ENCODE results near the gene INTS6.

INTS6 gene

DNA sequence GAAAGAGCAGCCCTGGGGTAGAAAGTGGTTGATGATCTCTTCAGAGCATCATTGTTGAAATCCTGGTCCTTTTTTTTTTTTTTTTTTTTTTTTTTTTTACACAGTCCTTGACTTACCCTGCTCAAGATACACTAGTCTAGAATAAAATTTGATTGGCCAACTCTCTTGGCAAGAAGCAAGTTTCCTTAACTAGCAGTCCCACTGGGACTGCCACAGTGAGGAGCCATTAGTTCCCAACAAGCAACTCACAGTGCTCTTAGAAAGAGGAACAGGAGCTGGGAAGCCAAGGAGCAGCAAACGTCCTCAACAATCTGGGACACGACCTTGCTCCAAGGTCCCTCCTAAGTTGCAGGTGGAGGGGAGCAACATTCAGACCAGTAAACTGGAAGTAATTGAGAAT is 47.9 kb upstream of the INTS6 start:
- DNase-seq (ENCODE audit: low spot score) (no peak), ATAC-seq (ENCODE audit: low read depth) (no peak)
- H3K9me3 ChIP-seq (ENCODE audit: severe bottlenecking): no peaks in the 10 kb centered on the region
- H3K27me3 ChIP-seq (ENCODE audit: insufficient read depth, poor library complexity, severe bottlenecking): no peaks in the 10 kb centered on the region
- H3K4me1 ChIP-seq (ENCODE audit: insufficient read depth, poor library complexity, severe bottlenecking): peaks cover 11% of the 10 kb centered on the region
- H3K4me3 ChIP-seq (ENCODE audit: severe bottlenecking): no peak overlapping the region
- TF ChIP-seq, protein P1, sequence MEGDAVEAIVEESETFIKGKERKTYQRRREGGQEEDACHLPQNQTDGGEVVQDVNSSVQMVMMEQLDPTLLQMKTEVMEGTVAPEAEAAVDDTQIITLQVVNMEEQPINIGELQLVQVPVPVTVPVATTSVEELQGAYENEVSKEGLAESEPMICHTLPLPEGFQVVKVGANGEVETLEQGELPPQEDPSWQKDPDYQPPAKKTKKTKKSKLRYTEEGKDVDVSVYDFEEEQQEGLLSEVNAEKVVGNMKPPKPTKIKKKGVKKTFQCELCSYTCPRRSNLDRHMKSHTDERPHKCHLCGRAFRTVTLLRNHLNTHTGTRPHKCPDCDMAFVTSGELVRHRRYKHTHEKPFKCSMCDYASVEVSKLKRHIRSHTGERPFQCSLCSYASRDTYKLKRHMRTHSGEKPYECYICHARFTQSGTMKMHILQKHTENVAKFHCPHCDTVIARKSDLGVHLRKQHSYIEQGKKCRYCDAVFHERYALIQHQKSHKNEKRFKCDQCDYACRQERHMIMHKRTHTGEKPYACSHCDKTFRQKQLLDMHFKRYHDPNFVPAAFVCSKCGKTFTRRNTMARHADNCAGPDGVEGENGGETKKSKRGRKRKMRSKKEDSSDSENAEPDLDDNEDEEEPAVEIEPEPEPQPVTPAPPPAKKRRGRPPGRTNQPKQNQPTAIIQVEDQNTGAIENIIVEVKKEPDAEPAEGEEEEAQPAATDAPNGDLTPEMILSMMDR (IDR thresholded peaks at IDR 0.05; ENCODE audit: poor library complexity, severe bottlenecking): no peak
- H3K36me3 ChIP-seq (ENCODE audit: low read depth): no peaks in the 10 kb centered on the region
- H3K27ac ChIP-seq (ENCODE audit: poor library complexity, severe bottlenecking): no peak overlapping the region

DNA sequence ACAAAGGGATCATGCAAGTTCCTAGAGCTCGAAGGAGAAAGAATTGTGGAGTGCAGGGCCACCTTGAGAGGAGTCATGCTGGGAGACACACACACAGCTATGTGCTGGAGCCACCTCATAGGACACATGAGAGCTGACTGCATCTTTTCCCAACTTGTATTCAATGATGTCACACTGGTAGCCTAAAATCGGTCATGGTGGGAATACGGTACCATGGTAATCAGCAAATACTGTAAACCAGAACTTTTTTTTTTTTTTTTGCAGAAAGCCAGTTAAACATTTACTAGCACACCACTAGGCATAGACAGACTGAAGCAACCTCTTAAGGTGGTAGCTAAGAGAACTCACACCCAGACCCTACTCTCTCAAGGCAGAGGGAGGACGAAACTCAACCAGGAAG is 47.0 kb upstream of the INTS6 start:
- no peak for ATAC-seq (ENCODE audit: low read depth)
- TF ChIP-seq, protein P1 (IDR thresholded peaks at IDR 0.05; ENCODE audit: poor library complexity, severe bottlenecking): no peak

DNA sequence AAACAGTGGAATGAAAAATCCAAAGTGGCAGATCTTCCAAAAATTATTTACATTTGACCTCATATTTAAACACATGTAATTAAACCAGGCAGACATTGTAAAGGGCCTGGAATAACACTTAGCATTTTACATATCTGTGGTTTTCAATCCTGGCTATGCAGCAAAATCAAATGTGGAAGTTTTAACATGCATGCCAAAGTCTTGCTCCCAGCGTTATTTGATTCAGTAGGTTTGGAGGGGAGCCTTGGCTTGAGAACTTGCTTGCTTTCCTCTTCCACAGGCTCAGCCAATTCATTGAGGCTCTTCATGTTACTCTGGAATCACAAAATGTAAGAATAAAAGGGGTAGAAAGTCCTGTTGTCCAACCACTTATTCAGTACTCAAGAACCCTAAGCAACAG is 42.5 kb upstream of the INTS6 start:
- no peaks in the 10 kb centered on the region for H3K9me3 ChIP-seq (ENCODE audit: severe bottlenecking)
- no peaks in the 10 kb centered on the region for H3K4me1 ChIP-seq (ENCODE audit: insufficient read depth, poor library complexity, severe bottlenecking)
- ATAC-seq (ENCODE audit: low read depth): no peak
- H3K27me3 ChIP-seq (ENCODE audit: insufficient read depth, poor library complexity, severe bottlenecking): no peaks in the 10 kb centered on the region
- no peaks in the 10 kb centered on the region for H3K36me3 ChIP-seq (ENCODE audit: low read depth)
- H3K4me3 ChIP-seq (ENCODE audit: severe bottlenecking): no peak overlapping the region
- H3K27ac ChIP-seq (ENCODE audit: poor library complexity, severe bottlenecking): no peak overlapping the region
- TF ChIP-seq, protein P1 (IDR thresholded peaks at IDR 0.05; ENCODE audit: poor library complexity, severe bottlenecking): no peak
- DNase-seq (ENCODE audit: low spot score): no peak

More for the DNA sequence above, 47.0 kb upstream of the INTS6 start:
- Histone ChIP-seq H3K27me3 (ENCODE audit: insufficient read depth, poor library complexity, severe bottlenecking) (no peaks in the 10 kb centered on the region), H3K27ac (ENCODE audit: poor library complexity, severe bottlenecking) (no peak overlapping the region), H3K4me3 (ENCODE audit: severe bottlenecking) (no peak overlapping the region), H3K4me1 (ENCODE audit: insufficient read depth, poor library complexity, severe bottlenecking) (peaks cover 11% of the 10 kb centered on the region), H3K9me3 (ENCODE audit: severe bottlenecking) (no peaks in the 10 kb centered on the region), H3K36me3 (ENCODE audit: low read depth) (no peaks in the 10 kb centered on the region)
- DNase-seq (ENCODE audit: low spot score): no peak

DNA sequence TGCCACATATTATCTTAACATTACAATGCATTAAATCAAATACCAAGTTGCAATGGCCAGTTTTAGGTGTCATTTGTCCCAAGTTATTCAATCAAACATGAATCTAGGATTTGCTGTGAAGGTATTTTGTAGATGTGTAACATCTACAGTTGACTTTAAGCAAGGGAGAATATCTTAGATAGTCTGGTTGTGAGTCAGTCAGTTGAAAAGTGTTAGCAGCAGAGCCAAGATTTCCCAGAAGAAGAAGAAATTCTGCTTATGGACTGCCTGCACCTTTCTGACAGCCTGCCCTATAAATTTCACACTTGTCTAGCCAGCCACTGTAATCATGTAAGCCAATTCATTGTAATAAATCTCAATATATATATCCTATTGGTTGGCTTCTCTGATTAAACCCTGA is 41.3 kb upstream of the INTS6 start:
- TF ChIP-seq, protein P1 (IDR thresholded peaks at IDR 0.05; ENCODE audit: poor library complexity, severe bottlenecking): no peak
- no peak for ATAC-seq (ENCODE audit: low read depth)
- Histone ChIP-seq H3K27me3 (ENCODE audit: insufficient read depth, poor library complexity, severe bottlenecking) (no peaks in the 10 kb centered on the region), H3K4me3 (ENCODE audit: severe bottlenecking) (no peak overlapping the region), H3K9me3 (ENCODE audit: severe bottlenecking) (no peaks in the 10 kb centered on the region), H3K27ac (ENCODE audit: poor library complexity, severe bottlenecking) (no peak overlapping the region), H3K4me1 (ENCODE audit: insufficient read depth, poor library complexity, severe bottlenecking) (no peaks in the 10 kb centered on the region), H3K36me3 (ENCODE audit: low read depth) (no peaks in the 10 kb centered on the region)
- no peak for DNase-seq (ENCODE audit: low spot score)

DNA sequence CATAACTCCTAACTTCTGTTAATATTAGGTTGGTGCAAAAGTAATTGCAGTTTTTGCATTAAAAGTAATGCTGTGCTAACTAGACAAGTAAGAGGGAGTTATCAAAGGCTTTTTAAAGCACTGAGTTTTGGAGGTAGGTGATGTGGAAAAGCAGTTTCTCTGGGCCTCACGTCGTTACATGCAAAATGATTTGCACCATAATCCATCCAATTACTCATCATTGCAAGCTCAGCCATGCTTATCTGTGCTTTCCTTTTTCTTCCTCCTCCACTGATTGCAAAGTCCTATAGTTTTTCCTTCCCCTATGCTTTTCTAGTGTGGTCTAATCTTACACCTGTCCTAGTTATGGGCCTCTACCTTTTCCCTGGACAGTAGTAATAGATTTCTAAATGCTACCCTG is 35.4 kb upstream of the INTS6 start:
- Histone ChIP-seq H3K4me1 (ENCODE audit: insufficient read depth, poor library complexity, severe bottlenecking) (no peaks in the 10 kb centered on the region), H3K27ac (ENCODE audit: poor library complexity, severe bottlenecking) (no peak overlapping the region), H3K36me3 (ENCODE audit: low read depth) (no peaks in the 10 kb centered on the region), H3K9me3 (ENCODE audit: severe bottlenecking) (no peaks in the 10 kb centered on the region), H3K4me3 (ENCODE audit: severe bottlenecking) (no peak overlapping the region), H3K27me3 (ENCODE audit: insufficient read depth, poor library complexity, severe bottlenecking) (no peaks in the 10 kb centered on the region)
- DNase-seq (ENCODE audit: low spot score): no peak
- TF ChIP-seq, protein P1 (IDR thresholded peaks at IDR 0.05; ENCODE audit: poor library complexity, severe bottlenecking): no peak
- ATAC-seq (ENCODE audit: low read depth): no peak; the same call in 2 of the 3 replicates

All from RWPE2 (cell line).